Right atrium auricular region (tissue), 2 donors: ENCODE measurements around the gene IGSF6. TPM values are rescaled to one million over a fixed set of nuclear protein-coding genes. Genes with fewer than 3 reads are reported as not detected.
"Not testable (repeated sequence)": the region's sequence is repeated elsewhere in the genome, so short reads cannot be mapped to it uniquely, and the experiment has no call there.

Experiments used
- DNase-seq: peaks from one replicate; pipeline ENCODE4 v3.0.0-alpha.2; 2019; ENCODE audit warnings: low spot score
- H3K27ac ChIP-seq, 2 donors: fragments of 200-600 bp; sonication (generic); 1 replicate in 1 of 2; 2 replicates in 1 of 2; pipeline ENCODE4 v1.5.1; 2016 to 2019
- H3K27me3 ChIP-seq, 2 donors: fragments of 200-600 bp; sonication (generic); one replicate each; pipeline versions ENCODE4 v1.5.1 to v1.6.0; 2017 to 2019
- H3K36me3 ChIP-seq: fragments of 200-600 bp; sonication (generic); one replicate; pipeline ENCODE4 v1.5.1; 2016
- H3K4me1 ChIP-seq, 2 donors: fragments of 200-600 bp; sonication (generic); one replicate each; pipeline versions ENCODE4 v1.5.1 to v1.6.0; 2017 to 2019
- H3K4me3 ChIP-seq, 2 donors: fragments of 200-600 bp; sonication (generic); 1 replicate in 1 of 2; 2 replicates in 1 of 2; pipeline ENCODE4 v1.5.1; 2017 to 2019; ENCODE audit warnings: mild to moderate bottlenecking in 1 of 2, moderate library complexity in 1 of 2
- H3K9me3 ChIP-seq, 2 donors: fragments of 200-600 bp; sonication (generic); one replicate each; pipeline ENCODE4 v1.5.1; 2019
- CTCF ChIP-seq, 2 donors: fragments of 200-600 bp; sonication (generic); IDR thresholded peaks; one replicate each; pipeline ENCODE4 v1.5.1; 2019; ENCODE audit warnings: antibody characterized with exemption in 2 of 2
- total RNA-seq, 2 donors: library from RNA; depleted of rRNA; stranded (reverse); fragments of >200 nt; gene quantifications; one replicate each; pipeline ENCODE4 v1.1.0, GENCODE V29; 2016

IGSF6 gene
- total RNA-seq, 2 donors from 2014 or later = 0.67 to 1.6 TPM

- H3K9me3 ChIP-seq = no peaks in the 10 kb centered on the region
- DNase-seq = no peak
- peaks cover 0 to 10% of the 10 kb centered on the region in 2 donors for H3K4me1 ChIP-seq
- no peaks in the 10 kb centered on the region for H3K27me3 ChIP-seq
- H3K27ac ChIP-seq = no peak overlapping the region
- H3K36me3 ChIP-seq = peaks cover 4% of the 10 kb centered on the region
- H3K4me3 ChIP-seq = no peak overlapping the region
- no peak for TF ChIP-seq CTCF (IDR thresholded peaks at IDR 0.05)
Measured at GRCh38 chr16:21650521-21650920, 1.9 kb downstream of the IGSF6 start.

GRCh38 chr16:21649826-21650406 lies 2.5 kb downstream of the IGSF6 start:
- not testable (repeated sequence) for H3K9me3 ChIP-seq, H3K4me3 ChIP-seq, H3K36me3 ChIP-seq, H3K27ac ChIP-seq, H3K27me3 ChIP-seq, DNase-seq
- H3K4me1 ChIP-seq = peaks cover 0 to 16% of the 10 kb centered on the region in 2 donors

- Histone ChIP-seq H3K4me3 (no peak overlapping the region), H3K36me3 (no peaks in the 10 kb centered on the region), H3K9me3 (no peaks in the 10 kb centered on the region), H3K4me1 (peaks cover 0 to 20% of the 10 kb centered on the region in 2 donors), H3K27ac (no peak overlapping the region), H3K27me3 (no peaks in the 10 kb centered on the region)
- TF ChIP-seq CTCF (IDR thresholded peaks at IDR 0.05) = no peak
- peak; percentile 42 for DNase-seq
Measured at GRCh38 chr16:21647562-21648164, 4.7 kb downstream of the IGSF6 start.

GRCh38 chr16:21646721-21647561 lies 5.5 kb downstream of the IGSF6 start:
- Histone ChIP-seq H3K4me1 (peaks cover 0 to 20% of the 10 kb centered on the region in 2 donors), H3K36me3 (no peaks in the 10 kb centered on the region), H3K27ac (peak overlapping the region in 1 of 2 donors; percentile 61), H3K27me3 (no peaks in the 10 kb centered on the region), H3K9me3 (no peaks in the 10 kb centered on the region), H3K4me3 (no peak overlapping the region)
- no peak for TF ChIP-seq CTCF (IDR thresholded peaks at IDR 0.05)
- DNase-seq = peak; percentile 54

GRCh38 chr16:21646091-21646490 lies 6.3 kb downstream of the IGSF6 start:
- Histone ChIP-seq H3K4me1 (peaks cover 0 to 20% of the 10 kb centered on the region in 2 donors), H3K4me3 (peak overlapping the region in 1 of 2 donors; percentile 36), H3K27me3 (no peaks in the 10 kb centered on the region), H3K36me3 (no peaks in the 10 kb centered on the region), H3K9me3 (no peaks in the 10 kb centered on the region), H3K27ac (peak overlapping the region; percentile 61 to 68)
- DNase-seq = peak; percentile 51
- no peak for TF ChIP-seq CTCF (IDR thresholded peaks at IDR 0.05)

- no peak for TF ChIP-seq CTCF (IDR thresholded peaks at IDR 0.05)
- Histone ChIP-seq H3K27ac (peak overlapping the region; percentile 61 to 68), H3K36me3 (no peaks in the 10 kb centered on the region), H3K4me3 (peak overlapping the region; percentile 8 to 36), H3K9me3 (no peaks in the 10 kb centered on the region), H3K4me1 (peaks cover 0 to 20% of the 10 kb centered on the region in 2 donors), H3K27me3 (no peaks in the 10 kb centered on the region)
- DNase-seq = peak; percentile 55
Measured at GRCh38 chr16:21645261-21645721, 7.1 kb downstream of the IGSF6 start.
